Chondrocyte (in vitro differentiated cells): Measurements from ENCODE around the gene LTB. TPM values are rescaled to one million over a fixed set of nuclear protein-coding genes. Genes with fewer than 3 reads are reported as not detected.

Experiments
- DNase-seq: peaks from one replicate; pipeline ENCODE4 v3.0.0; 2021; ENCODE audit warnings: mixed read lengths, low spot score
- H3K27ac Mint-ChIP-seq: one replicate; pipeline ENCODE4 v1.8.0; 2021; ENCODE audit warnings: mild to moderate bottlenecking, moderate library complexity, mixed read lengths; ENCODE audit not compliant: unreplicated experiment
- H3K27me3 Mint-ChIP-seq: 2 replicates; pipeline ENCODE4 v1.8.0; 2021; ENCODE audit warnings: low read depth, mixed read lengths
- H3K36me3 Mint-ChIP-seq: 2 replicates; pipeline ENCODE4 v1.8.0; 2021; ENCODE audit warnings: low read depth, mixed read lengths
- H3K4me1 Mint-ChIP-seq: 2 replicates; pipeline ENCODE4 v1.8.0; 2021; ENCODE audit warnings: low read depth, mild to moderate bottlenecking, mixed read lengths
- H3K4me3 Mint-ChIP-seq: one replicate; pipeline ENCODE4 v1.8.0; 2021; ENCODE audit warnings: mild to moderate bottlenecking, moderate library complexity, mixed read lengths; ENCODE audit not compliant: unreplicated experiment
- H3K9me3 Mint-ChIP-seq: 2 replicates; pipeline ENCODE4 v1.8.0; 2021; ENCODE audit warnings: low read depth, mixed read lengths
- total RNA-seq: library from RNA; stranded (reverse); gene quantifications from 3 replicates; pipeline ENCODE4 v1.2.1, GENCODE V29; 2021
- TF ChIP-seq, protein P1 (sequence below): fragments of 200-600 bp; sonication (generic); IDR thresholded peaks from 2 replicates; pipeline ENCODE4 v1.5.0; 2021; ENCODE audit warnings: antibody characterized with exemption, mild to moderate bottlenecking, moderate library complexity

LTB gene
- total RNA-seq, 1 donor from 2014 or later: not detected

DNA sequence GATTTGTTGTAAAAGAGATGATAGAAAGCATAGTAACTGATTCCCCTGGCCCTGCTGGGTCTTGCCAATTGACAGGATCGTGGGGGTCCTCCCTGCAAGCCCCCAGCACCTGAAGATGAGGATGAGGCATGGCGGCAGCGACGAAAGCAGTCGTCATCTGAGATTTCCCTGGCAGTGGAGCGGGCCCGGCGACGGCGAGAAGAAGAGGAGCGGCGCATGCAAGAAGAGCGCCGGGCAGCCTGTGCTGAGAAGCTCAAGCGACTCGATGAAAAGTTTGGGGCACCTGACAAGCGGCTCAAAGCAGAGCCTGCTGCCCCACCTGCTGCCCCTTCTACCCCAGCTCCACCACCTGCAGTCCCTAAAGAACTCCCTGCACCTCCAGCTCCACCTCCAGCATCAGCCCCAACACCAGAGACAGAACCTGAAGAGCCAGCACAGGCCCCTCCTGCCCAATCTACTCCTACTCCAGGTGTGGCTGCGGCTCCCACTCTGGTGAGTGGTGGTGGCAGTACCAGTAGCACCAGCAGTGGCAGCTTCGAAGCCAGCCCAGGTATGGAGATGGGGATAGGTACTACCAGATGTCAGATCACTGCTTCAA, 45.6 kb upstream of the LTB start:
- Mint-ChIP-seq H3K36me3 (peaks cover 58% of the 10 kb centered on the region), H3K27me3 (no peaks in the 10 kb centered on the region), H3K4me3 (no peak overlapping the region), H3K4me1 (peaks cover 7% of the 10 kb centered on the region), H3K9me3 (no peaks in the 10 kb centered on the region), H3K27ac (peak overlapping the region; percentile 49)
- no peak for DNase-seq
- TF ChIP-seq, protein P1, sequence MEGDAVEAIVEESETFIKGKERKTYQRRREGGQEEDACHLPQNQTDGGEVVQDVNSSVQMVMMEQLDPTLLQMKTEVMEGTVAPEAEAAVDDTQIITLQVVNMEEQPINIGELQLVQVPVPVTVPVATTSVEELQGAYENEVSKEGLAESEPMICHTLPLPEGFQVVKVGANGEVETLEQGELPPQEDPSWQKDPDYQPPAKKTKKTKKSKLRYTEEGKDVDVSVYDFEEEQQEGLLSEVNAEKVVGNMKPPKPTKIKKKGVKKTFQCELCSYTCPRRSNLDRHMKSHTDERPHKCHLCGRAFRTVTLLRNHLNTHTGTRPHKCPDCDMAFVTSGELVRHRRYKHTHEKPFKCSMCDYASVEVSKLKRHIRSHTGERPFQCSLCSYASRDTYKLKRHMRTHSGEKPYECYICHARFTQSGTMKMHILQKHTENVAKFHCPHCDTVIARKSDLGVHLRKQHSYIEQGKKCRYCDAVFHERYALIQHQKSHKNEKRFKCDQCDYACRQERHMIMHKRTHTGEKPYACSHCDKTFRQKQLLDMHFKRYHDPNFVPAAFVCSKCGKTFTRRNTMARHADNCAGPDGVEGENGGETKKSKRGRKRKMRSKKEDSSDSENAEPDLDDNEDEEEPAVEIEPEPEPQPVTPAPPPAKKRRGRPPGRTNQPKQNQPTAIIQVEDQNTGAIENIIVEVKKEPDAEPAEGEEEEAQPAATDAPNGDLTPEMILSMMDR: no peak

- no peak for DNase-seq
- no peaks in the 10 kb centered on the region for H3K27me3 Mint-ChIP-seq
- peaks cover 15% of the 10 kb centered on the region for H3K4me1 Mint-ChIP-seq
- H3K4me3 Mint-ChIP-seq: no peak overlapping the region
- no peaks in the 10 kb centered on the region for H3K9me3 Mint-ChIP-seq
- no peak overlapping the region for H3K27ac Mint-ChIP-seq
- TF ChIP-seq, protein P1: no peak
- peaks cover 58% of the 10 kb centered on the region for H3K36me3 Mint-ChIP-seq
Measured at GRCh38 chr6:31626952-31627351, 44.7 kb upstream of the LTB start.

GRCh38 chr6:31624070-31624469, 41.8 kb upstream of the LTB start:
- no peak for DNase-seq
- TF ChIP-seq, protein P1: no peak
- no peak overlapping the region for H3K4me3 Mint-ChIP-seq
- H3K9me3 Mint-ChIP-seq: no peaks in the 10 kb centered on the region
- peaks cover 26% of the 10 kb centered on the region for H3K4me1 Mint-ChIP-seq
- H3K36me3 Mint-ChIP-seq: peaks cover 39% of the 10 kb centered on the region
- no peaks in the 10 kb centered on the region for H3K27me3 Mint-ChIP-seq
- H3K27ac Mint-ChIP-seq: no peak overlapping the region

GRCh38 chr6:31622684-31623091, 40.5 kb upstream of the LTB start:
- Mint-ChIP-seq H3K27ac (peak overlapping the region; percentile 91), H3K36me3 (peaks cover 30% of the 10 kb centered on the region), H3K4me1 (peaks cover 26% of the 10 kb centered on the region), H3K4me3 (peak overlapping the region; percentile 98), H3K27me3 (no peaks in the 10 kb centered on the region), H3K9me3 (no peaks in the 10 kb centered on the region)
- TF ChIP-seq, protein P1: no peak
- DNase-seq: no peak

- Mint-ChIP-seq H3K27me3 (no peaks in the 10 kb centered on the region), H3K27ac (peak overlapping the region; percentile 91), H3K4me1 (peaks cover 26% of the 10 kb centered on the region), H3K9me3 (no peaks in the 10 kb centered on the region), H3K36me3 (peaks cover 24% of the 10 kb centered on the region), H3K4me3 (peak overlapping the region; percentile 98)
- TF ChIP-seq, protein P1: no peak
- DNase-seq: no peak
Measured at GRCh38 chr6:31621991-31622390, 39.8 kb upstream of the LTB start.
